Fibroblast of the conjunctiva (primary cell): ENCODE data around the gene ZFR.
"Not testable (repeated sequence)": the region's sequence is repeated elsewhere in the genome, so short reads cannot be mapped to it uniquely, and the experiment has no call there.

Experiments
- DNase-seq: peaks from one replicate; pipeline ENCODE4 v3.0.0-alpha.2; 2010; ENCODE audit warnings: low read depth

ZFR gene

GRCh38 chr5:32358611-32359010, 85.9 kb downstream of the ZFR start:
- no peak for DNase-seq

GRCh38 chr5:32357658-32358057, 86.9 kb downstream of the ZFR start:
- no peak for DNase-seq

- no peak for DNase-seq
These were observed 88.9 kb downstream of the ZFR start for GRCh38 chr5:32355686-32356085.

- no peak for DNase-seq
These were observed 91.1 kb downstream of the ZFR start for GRCh38 chr5:32353420-32353819.

GRCh38 chr5:32352685-32353084, 91.9 kb downstream of the ZFR start:
- DNase-seq, result no peak

- no peak for DNase-seq
These were observed 97.7 kb downstream of the ZFR start for GRCh38 chr5:32346869-32347268.

GRCh38 chr5:32343058-32343672, 101.4 kb downstream of the ZFR start:
- DNase-seq, result no peak

GRCh38 chr5:32342656-32343055, 101.9 kb downstream of the ZFR start:
- no peak for DNase-seq

GRCh38 chr5:32339878-32340277, 104.7 kb downstream of the ZFR start:
- no peak for DNase-seq

GRCh38 chr5:32339198-32339597, 105.3 kb downstream of the ZFR start:
- DNase-seq, result no peak

GRCh38 chr5:32332966-32333365, 111.6 kb downstream of the ZFR start:
- no peak for DNase-seq

GRCh38 chr5:32332361-32332760, 112.2 kb downstream of the ZFR start:
- no peak for DNase-seq

- no peak for DNase-seq
These were observed 112.6 kb downstream of the ZFR start for GRCh38 chr5:32331935-32332274.

GRCh38 chr5:32331217-32331934, 113.2 kb downstream of the ZFR start:
- no peak for DNase-seq

GRCh38 chr5:32330126-32330971, 114.2 kb downstream of the ZFR start:
- no peak for DNase-seq

- peak; percentile 39 for DNase-seq
These were observed 115.1 kb downstream of the ZFR start for GRCh38 chr5:32329395-32329834.

- no peak for DNase-seq
These were observed 118.2 kb downstream of the ZFR start for GRCh38 chr5:32326216-32326772.

GRCh38 chr5:32325616-32326015, 118.9 kb downstream of the ZFR start:
- DNase-seq, result no peak

- no peak for DNase-seq
These were observed 119.5 kb downstream of the ZFR start for GRCh38 chr5:32325062-32325461.

GRCh38 chr5:32323741-32324140, 120.8 kb downstream of the ZFR start:
- no peak for DNase-seq

- DNase-seq, result no peak
These were observed 121.7 kb downstream of the ZFR start for GRCh38 chr5:32322882-32323281.

- DNase-seq, result not testable (repeated sequence)
These were observed 122.8 kb downstream of the ZFR start for GRCh38 chr5:32321787-32322186.

- no peak for DNase-seq
These were observed 124.0 kb downstream of the ZFR start for GRCh38 chr5:32320576-32320975.
